GM23338 (cell line): ENCODE measurements around the gene GPN2. TPM values are rescaled to one million over a fixed set of nuclear protein-coding genes. Genes with fewer than 3 reads are reported as not detected.

Experiments
- ATAC-seq: fragments of 200-7000 bp; cut with Tn5 transposase; 3 replicates; pipeline ENCODE4 v1.9.1; 2020
- DNase-seq: peaks from one replicate; pipeline ENCODE4 v3.0.0-alpha.2; 2015; ENCODE audit warnings: low spot score
- H2AFZ ChIP-seq: fragments of 200-600 bp; sonication (generic); 2 replicates; pipeline ENCODE4 v1.8.0; 2016; ENCODE audit warnings: antibody characterized with exemption, mild to moderate bottlenecking, moderate library complexity
- H3F3A ChIP-seq: fragments of 200-600 bp; sonication (generic); replicated peaks from 2 replicates; pipeline ENCODE4 v1.8.0; 2017; ENCODE audit warnings: antibody characterized with exemption, mixed run types, low read depth
- H3K27ac ChIP-seq: fragments of 200-600 bp; sonication (generic); 2 replicates; pipeline ENCODE4 v1.6.1; 2016; ENCODE audit warnings: low read depth
- H3K27me3 ChIP-seq: fragments of 200-600 bp; sonication (generic); 2 replicates; pipeline ENCODE4 v1.8.0; 2016; ENCODE audit warnings: mild to moderate bottlenecking, mixed run types, moderate library complexity; ENCODE audit not compliant: insufficient read depth
- H3K36me3 ChIP-seq: fragments of 200-600 bp; sonication (generic); 2 replicates; pipeline ENCODE4 v1.8.0; 2016; ENCODE audit warnings: mild to moderate bottlenecking; ENCODE audit not compliant: insufficient read depth
- H3K4me1 ChIP-seq: fragments of 200-600 bp; sonication (generic); 2 replicates; pipeline ENCODE4 v1.8.0; 2016; ENCODE audit warnings: mild to moderate bottlenecking, moderate library complexity; ENCODE audit not compliant: insufficient read depth
- H3K4me2 ChIP-seq: fragments of 200-600 bp; sonication (generic); 2 replicates; pipeline ENCODE4 v1.7.1; 2017; ENCODE audit warnings: mixed run types
- H3K4me3 ChIP-seq: fragments of 200-600 bp; sonication (generic); 2 replicates; pipeline ENCODE4 v1.6.1; 2016; ENCODE audit warnings: mixed run types
- H3K79me2 ChIP-seq: fragments of 200-600 bp; sonication (generic); replicated peaks from 2 replicates; pipeline ENCODE4 v1.8.0; 2017; ENCODE audit warnings: mild to moderate bottlenecking; ENCODE audit not compliant: insufficient read depth
- H3K9me2 ChIP-seq: fragments of 200-600 bp; sonication (generic); 2 replicates; pipeline ENCODE4 v1.8.0; 2017; ENCODE audit not compliant: insufficient read depth
- H4K20me1 ChIP-seq: fragments of 200-600 bp; sonication (generic); replicated peaks from 2 replicates; pipeline ENCODE4 v1.8.0; 2017; ENCODE audit warnings: mild to moderate bottlenecking; ENCODE audit not compliant: insufficient read depth
- H3K27ac Mint-ChIP-seq: 2 replicates; pipeline ENCODE4 v1.8.0; 2020; ENCODE audit warnings: inconsistent platforms, mild to moderate bottlenecking, moderate library complexity, mixed read lengths
- H3K27me3 Mint-ChIP-seq: 3 replicates; pipeline ENCODE4 v1.8.0; 2022; ENCODE audit warnings: low read depth, mild to moderate bottlenecking, moderate library complexity, mixed read lengths, inconsistent platforms; ENCODE audit not compliant: insufficient read depth, poor library complexity
- H3K36me3 Mint-ChIP-seq: 3 replicates; pipeline ENCODE4 v1.8.0; 2021; ENCODE audit warnings: low read depth, mild to moderate bottlenecking, inconsistent platforms, moderate library complexity, mixed read lengths
- H3K4me1 Mint-ChIP-seq: 3 replicates; pipeline ENCODE4 v1.8.0; 2020; ENCODE audit warnings: mild to moderate bottlenecking, inconsistent platforms, mixed read lengths
- H3K4me3 Mint-ChIP-seq: 3 replicates; pipeline ENCODE4 v1.8.0; 2021; ENCODE audit warnings: moderate library complexity, mild to moderate bottlenecking, inconsistent platforms, mixed read lengths
- H3K9me3 Mint-ChIP-seq: 3 replicates; pipeline ENCODE4 v1.8.0; 2020; ENCODE audit warnings: moderate library complexity, mild to moderate bottlenecking, inconsistent platforms, mixed read lengths
- CREB1 ChIP-seq: fragments of 250-450 bp; sonication (Bioruptor Pico); IDR thresholded peaks from 2 replicates; pipeline ENCODE4 v1.5.0; 2020; ENCODE audit warnings: low read depth, mild to moderate bottlenecking, moderate library complexity
- EZH2phosphoT487 ChIP-seq: fragments of 200-600 bp; sonication (generic); IDR thresholded peaks from one replicate; pipeline ENCODE4 v1.8.1; 2018; ENCODE audit warnings: antibody characterized with exemption; ENCODE audit not compliant: unreplicated experiment
- JUNB ChIP-seq: IDR thresholded peaks from one replicate; pipeline ENCODE4 v1.6.1; 2016; ENCODE audit warnings: antibody characterized with exemption; ENCODE audit not compliant: unreplicated experiment
- NANOG ChIP-seq: IDR thresholded peaks from 2 replicates; pipeline ENCODE4 v1.6.1; 2016; ENCODE audit warnings: antibody characterized with exemption, borderline replicate concordance
- POLR2AphosphoS5 ChIP-seq: IDR thresholded peaks from 2 replicates; pipeline ENCODE4 v1.6.1; 2016; ENCODE audit warnings: antibody characterized with exemption, low read depth
- STAT1 ChIP-seq: IDR thresholded peaks from one replicate; pipeline ENCODE4 v1.6.1; 2016; ENCODE audit warnings: antibody characterized with exemption; ENCODE audit not compliant: unreplicated experiment
- ZNF114 ChIP-seq: fragments of 250-450 bp; sonication (Bioruptor Pico); IDR thresholded peaks from 2 replicates; pipeline ENCODE4 v1.5.0; 2020; ENCODE audit warnings: mild to moderate bottlenecking, moderate library complexity
- ZNF331 ChIP-seq: fragments of 250-450 bp; sonication (Bioruptor Pico); IDR thresholded peaks from 2 replicates; pipeline ENCODE4 v1.5.0; 2020; ENCODE audit warnings: low read depth, mild to moderate bottlenecking, moderate library complexity
- polyA plus RNA-seq: library from polyadenylated mRNA; unstranded; fragments of >200 nt; fragmentation: Nextera tagmentation; extraction: Ambion mirVana; gene quantifications from 2 replicates; pipeline ENCODE4 v1.2.1, GENCODE V29; 2016
- total RNA-seq: library from RNA; depleted of rRNA; stranded (reverse); fragments of >200 nt; shearing (Covaris generic); gene quantifications from 2 replicates; pipeline ENCODE4 v1.2.3, GENCODE V29; 2014
- TF ChIP-seq, protein P1 (sequence below): IDR thresholded peaks from 2 replicates; pipeline ENCODE4 v1.6.1; 2016; ENCODE audit warnings: antibody characterized with exemption
- TF ChIP-seq, protein P2 (sequence below): IDR thresholded peaks from one replicate; pipeline ENCODE4 v1.6.1; 2018; ENCODE audit warnings: antibody characterized with exemption; ENCODE audit not compliant: unreplicated experiment
- TF ChIP-seq, protein P3 (sequence below), 2 experiments: fragments of 200-600 bp in 1 of 2; sonication (generic) in 1 of 2; conservative IDR thresholded peaks; 2 replicates each; pipeline versions ENCODE4 v1.5.1 to v1.6.1; 2016 to 2017; ENCODE audit warnings: antibody characterized with exemption in 2 of 2, low read depth in 2 of 2, mild to moderate bottlenecking in 2 of 2, moderate library complexity in 1 of 2
- TF ChIP-seq, protein P4 (sequence below): fragments of 250-450 bp; sonication (Bioruptor Pico); IDR thresholded peaks from 2 replicates; pipeline ENCODE4 v1.5.0; 2020; ENCODE audit warnings: mild to moderate bottlenecking, moderate library complexity

The GPN2 gene
- total and polyA plus RNA-seq, 2 experiments from 2014 or later, result 10.1 to 19.4 TPM

DNA sequence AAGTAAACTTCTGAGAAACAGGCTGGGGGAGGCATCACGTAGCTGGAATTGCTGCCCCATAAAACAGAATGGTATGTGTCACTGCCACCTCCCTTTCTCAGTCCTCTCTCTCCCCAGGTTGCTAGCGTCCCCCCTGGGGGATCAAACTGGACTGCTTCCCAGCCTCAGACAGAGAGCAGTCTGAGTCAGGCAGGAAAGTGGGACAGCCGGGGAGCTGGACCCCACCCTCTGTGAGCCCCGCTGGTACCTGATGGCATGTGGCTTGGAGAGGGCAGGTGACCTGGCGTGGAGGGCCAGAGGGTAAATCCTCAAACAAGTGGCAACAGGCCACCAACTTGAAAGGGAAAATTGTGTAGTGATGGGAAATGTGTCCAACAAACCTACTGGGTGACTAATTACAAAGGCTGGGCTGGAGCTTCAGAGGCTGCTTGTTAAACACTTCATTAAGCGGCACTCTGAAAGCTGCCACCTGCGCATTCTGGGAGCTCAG, 28.1 kb downstream of the GPN2 start:
- Histone ChIP-seq H3K4me1 (peaks cover 13% of the 10 kb centered on the region), H3K4me2 (no peak overlapping the region), H3F3A (peaks cover 17% of the 10 kb centered on the region), H3K27me3 (peaks cover 11% of the 10 kb centered on the region), H3K9me2 (no peaks in the 10 kb centered on the region), H3K36me3 (no peaks in the 10 kb centered on the region), H4K20me1 (no peaks in the 10 kb centered on the region), H3K4me3 (no peak overlapping the region), H2AFZ (no peak overlapping the region), H3K79me2 (no peaks in the 10 kb centered on the region), H3K27ac (no peak overlapping the region)
- no peak overlapping the region for H3K27ac Mint-ChIP-seq
- ATAC-seq, result no peak
- H3K36me3 Mint-ChIP-seq, result no peaks in the 10 kb centered on the region; the same call in 2 of the 3 replicates
- H3K9me3 Mint-ChIP-seq, result no peaks in the 10 kb centered on the region
- DNase-seq, result no peak
- H3K27me3 Mint-ChIP-seq, result peaks cover 25% of the 10 kb centered on the region
- no peak for TF ChIP-seq STAT1
- TF ChIP-seq EZH2phosphoT487, result no peak
- no peak for TF ChIP-seq NANOG
- TF ChIP-seq, protein P1, sequence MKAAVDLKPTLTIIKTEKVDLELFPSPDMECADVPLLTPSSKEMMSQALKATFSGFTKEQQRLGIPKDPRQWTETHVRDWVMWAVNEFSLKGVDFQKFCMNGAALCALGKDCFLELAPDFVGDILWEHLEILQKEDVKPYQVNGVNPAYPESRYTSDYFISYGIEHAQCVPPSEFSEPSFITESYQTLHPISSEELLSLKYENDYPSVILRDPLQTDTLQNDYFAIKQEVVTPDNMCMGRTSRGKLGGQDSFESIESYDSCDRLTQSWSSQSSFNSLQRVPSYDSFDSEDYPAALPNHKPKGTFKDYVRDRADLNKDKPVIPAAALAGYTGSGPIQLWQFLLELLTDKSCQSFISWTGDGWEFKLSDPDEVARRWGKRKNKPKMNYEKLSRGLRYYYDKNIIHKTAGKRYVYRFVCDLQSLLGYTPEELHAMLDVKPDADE, result no peak
- no peak for TF ChIP-seq JUNB
- TF ChIP-seq POLR2AphosphoS5, result no peak
- TF ChIP-seq ZNF331 (CRISPR knock-in tag), result no peak
- TF ChIP-seq, protein P2, sequence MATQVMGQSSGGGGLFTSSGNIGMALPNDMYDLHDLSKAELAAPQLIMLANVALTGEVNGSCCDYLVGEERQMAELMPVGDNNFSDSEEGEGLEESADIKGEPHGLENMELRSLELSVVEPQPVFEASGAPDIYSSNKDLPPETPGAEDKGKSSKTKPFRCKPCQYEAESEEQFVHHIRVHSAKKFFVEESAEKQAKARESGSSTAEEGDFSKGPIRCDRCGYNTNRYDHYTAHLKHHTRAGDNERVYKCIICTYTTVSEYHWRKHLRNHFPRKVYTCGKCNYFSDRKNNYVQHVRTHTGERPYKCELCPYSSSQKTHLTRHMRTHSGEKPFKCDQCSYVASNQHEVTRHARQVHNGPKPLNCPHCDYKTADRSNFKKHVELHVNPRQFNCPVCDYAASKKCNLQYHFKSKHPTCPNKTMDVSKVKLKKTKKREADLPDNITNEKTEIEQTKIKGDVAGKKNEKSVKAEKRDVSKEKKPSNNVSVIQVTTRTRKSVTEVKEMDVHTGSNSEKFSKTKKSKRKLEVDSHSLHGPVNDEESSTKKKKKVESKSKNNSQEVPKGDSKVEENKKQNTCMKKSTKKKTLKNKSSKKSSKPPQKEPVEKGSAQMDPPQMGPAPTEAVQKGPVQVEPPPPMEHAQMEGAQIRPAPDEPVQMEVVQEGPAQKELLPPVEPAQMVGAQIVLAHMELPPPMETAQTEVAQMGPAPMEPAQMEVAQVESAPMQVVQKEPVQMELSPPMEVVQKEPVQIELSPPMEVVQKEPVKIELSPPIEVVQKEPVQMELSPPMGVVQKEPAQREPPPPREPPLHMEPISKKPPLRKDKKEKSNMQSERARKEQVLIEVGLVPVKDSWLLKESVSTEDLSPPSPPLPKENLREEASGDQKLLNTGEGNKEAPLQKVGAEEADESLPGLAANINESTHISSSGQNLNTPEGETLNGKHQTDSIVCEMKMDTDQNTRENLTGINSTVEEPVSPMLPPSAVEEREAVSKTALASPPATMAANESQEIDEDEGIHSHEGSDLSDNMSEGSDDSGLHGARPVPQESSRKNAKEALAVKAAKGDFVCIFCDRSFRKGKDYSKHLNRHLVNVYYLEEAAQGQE, result no peak
- TF ChIP-seq, protein P3, sequence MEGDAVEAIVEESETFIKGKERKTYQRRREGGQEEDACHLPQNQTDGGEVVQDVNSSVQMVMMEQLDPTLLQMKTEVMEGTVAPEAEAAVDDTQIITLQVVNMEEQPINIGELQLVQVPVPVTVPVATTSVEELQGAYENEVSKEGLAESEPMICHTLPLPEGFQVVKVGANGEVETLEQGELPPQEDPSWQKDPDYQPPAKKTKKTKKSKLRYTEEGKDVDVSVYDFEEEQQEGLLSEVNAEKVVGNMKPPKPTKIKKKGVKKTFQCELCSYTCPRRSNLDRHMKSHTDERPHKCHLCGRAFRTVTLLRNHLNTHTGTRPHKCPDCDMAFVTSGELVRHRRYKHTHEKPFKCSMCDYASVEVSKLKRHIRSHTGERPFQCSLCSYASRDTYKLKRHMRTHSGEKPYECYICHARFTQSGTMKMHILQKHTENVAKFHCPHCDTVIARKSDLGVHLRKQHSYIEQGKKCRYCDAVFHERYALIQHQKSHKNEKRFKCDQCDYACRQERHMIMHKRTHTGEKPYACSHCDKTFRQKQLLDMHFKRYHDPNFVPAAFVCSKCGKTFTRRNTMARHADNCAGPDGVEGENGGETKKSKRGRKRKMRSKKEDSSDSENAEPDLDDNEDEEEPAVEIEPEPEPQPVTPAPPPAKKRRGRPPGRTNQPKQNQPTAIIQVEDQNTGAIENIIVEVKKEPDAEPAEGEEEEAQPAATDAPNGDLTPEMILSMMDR (conservative IDR thresholded peaks at IDR 0.05; ENCODE audit: low read depth in 2 of 2), result no peak
- TF ChIP-seq, protein P4, sequence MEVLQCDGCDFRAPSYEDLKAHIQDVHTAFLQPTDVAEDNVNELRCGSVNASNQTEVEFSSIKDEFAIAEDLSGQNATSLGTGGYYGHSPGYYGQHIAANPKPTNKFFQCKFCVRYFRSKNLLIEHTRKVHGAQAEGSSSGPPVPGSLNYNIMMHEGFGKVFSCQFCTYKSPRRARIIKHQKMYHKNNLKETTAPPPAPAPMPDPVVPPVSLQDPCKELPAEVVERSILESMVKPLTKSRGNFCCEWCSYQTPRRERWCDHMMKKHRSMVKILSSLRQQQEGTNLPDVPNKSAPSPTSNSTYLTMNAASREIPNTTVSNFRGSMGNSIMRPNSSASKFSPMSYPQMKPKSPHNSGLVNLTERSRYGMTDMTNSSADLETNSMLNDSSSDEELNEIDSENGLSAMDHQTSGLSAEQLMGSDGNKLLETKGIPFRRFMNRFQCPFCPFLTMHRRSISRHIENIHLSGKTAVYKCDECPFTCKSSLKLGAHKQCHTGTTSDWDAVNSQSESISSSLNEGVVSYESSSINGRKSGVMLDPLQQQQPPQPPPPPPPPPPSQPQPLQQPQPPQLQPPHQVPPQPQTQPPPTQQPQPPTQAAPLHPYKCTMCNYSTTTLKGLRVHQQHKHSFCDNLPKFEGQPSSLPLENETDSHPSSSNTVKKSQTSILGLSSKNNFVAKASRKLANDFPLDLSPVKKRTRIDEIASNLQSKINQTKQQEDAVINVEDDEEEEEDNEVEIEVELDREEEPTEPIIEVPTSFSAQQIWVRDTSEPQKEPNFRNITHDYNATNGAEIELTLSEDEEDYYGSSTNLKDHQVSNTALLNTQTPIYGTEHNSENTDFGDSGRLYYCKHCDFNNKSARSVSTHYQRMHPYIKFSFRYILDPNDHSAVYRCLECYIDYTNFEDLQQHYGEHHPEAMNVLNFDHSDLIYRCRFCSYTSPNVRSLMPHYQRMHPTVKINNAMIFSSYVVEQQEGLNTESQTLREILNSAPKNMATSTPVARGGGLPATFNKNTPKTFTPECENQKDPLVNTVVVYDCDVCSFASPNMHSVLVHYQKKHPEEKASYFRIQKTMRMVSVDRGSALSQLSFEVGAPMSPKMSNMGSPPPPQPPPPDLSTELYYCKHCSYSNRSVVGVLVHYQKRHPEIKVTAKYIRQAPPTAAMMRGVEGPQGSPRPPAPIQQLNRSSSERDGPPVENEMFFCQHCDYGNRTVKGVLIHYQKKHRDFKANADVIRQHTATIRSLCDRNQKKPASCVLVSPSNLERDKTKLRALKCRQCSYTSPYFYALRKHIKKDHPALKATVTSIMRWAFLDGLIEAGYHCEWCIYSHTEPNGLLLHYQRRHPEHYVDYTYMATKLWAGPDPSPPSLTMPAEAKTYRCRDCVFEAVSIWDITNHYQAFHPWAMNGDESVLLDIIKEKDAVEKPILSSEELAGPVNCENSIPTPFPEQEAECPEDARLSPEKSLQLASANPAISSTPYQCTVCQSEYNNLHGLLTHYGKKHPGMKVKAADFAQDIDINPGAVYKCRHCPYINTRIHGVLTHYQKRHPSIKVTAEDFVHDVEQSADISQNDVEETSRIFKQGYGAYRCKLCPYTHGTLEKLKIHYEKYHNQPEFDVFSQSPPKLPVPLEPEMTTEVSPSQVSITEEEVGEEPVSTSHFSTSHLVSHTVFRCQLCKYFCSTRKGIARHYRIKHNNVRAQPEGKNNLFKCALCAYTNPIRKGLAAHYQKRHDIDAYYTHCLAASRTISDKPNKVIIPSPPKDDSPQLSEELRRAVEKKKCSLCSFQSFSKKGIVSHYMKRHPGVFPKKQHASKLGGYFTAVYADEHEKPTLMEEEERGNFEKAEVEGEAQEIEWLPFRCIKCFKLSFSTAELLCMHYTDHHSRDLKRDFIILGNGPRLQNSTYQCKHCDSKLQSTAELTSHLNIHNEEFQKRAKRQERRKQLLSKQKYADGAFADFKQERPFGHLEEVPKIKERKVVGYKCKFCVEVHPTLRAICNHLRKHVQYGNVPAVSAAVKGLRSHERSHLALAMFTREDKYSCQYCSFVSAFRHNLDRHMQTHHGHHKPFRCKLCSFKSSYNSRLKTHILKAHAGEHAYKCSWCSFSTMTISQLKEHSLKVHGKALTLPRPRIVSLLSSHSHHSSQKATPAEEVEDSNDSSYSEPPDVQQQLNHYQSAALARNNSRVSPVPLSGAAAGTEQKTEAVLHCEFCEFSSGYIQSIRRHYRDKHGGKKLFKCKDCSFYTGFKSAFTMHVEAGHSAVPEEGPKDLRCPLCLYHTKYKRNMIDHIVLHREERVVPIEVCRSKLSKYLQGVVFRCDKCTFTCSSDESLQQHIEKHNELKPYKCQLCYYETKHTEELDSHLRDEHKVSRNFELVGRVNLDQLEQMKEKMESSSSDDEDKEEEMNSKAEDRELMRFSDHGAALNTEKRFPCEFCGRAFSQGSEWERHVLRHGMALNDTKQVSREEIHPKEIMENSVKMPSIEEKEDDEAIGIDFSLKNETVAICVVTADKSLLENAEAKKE, result no peak
- no peak for TF ChIP-seq CREB1 (CRISPR knock-in tag)
- no peak for TF ChIP-seq ZNF114
- peaks cover 39% of the 10 kb centered on the region for H3K4me1 Mint-ChIP-seq
- H3K4me3 Mint-ChIP-seq, result peak overlapping the region; percentile 26; the same call in 1 of the 3 replicates
